Liver (tissue), 3 donors: ENCODE results near the gene PLEKHA5.

Source experiments
- CTCF ChIP-seq: fragments of 150-350 bp; IDR thresholded peaks from 2 replicates; pipeline ENCODE4 v1.5.1; 2017; ENCODE audit warnings: improper control_type of control experiment, low read depth, low read length; ENCODE audit not compliant: missing input control
- GABPA ChIP-seq, 2 donors: IDR thresholded peaks in 1 of 2; conservative IDR thresholded peaks in 1 of 2; 2 replicates each; pipeline ENCODE4 v1.6.1; 2016; ENCODE audit warnings: antibody characterized with exemption in 2 of 2, mild to moderate bottlenecking in 1 of 2, moderate library complexity in 1 of 2
- RAD21 ChIP-seq, 2 donors: IDR thresholded peaks; 2 replicates each; pipeline ENCODE4 v1.6.1; 2016; ENCODE audit warnings: antibody characterized with exemption in 2 of 2, mild to moderate bottlenecking in 2 of 2
- RXRA ChIP-seq, 2 donors: IDR thresholded peaks; 2 replicates each; pipeline ENCODE4 v1.6.1; 2017 to 2018; ENCODE audit warnings: antibody characterized with exemption in 2 of 2, mild to moderate bottlenecking in 1 of 2
- SP1 ChIP-seq: IDR thresholded peaks from 2 replicates; pipeline ENCODE4 v1.6.1; 2018; ENCODE audit warnings: antibody characterized with exemption, mild to moderate bottlenecking
- TAF1 ChIP-seq: conservative IDR thresholded peaks from 2 replicates; pipeline ENCODE4 v1.6.1; 2016; ENCODE audit warnings: antibody characterized with exemption, mild to moderate bottlenecking
- YY1 ChIP-seq: IDR thresholded peaks from 2 replicates; pipeline ENCODE4 v1.6.1; 2016; ENCODE audit warnings: antibody characterized with exemption, mild to moderate bottlenecking
- TF ChIP-seq, protein P1 (sequence below): IDR thresholded peaks from 2 replicates; pipeline ENCODE4 v1.6.1; 2016; ENCODE audit warnings: antibody characterized with exemption
- TF ChIP-seq, protein P2 (sequence below): IDR thresholded peaks from 2 replicates; pipeline ENCODE4 v1.6.1; 2016; ENCODE audit warnings: antibody characterized with exemption, mild to moderate bottlenecking
- TF ChIP-seq, protein P3 (sequence below): IDR thresholded peaks from 2 replicates; pipeline ENCODE4 v1.6.1; 2016; ENCODE audit warnings: antibody characterized with exemption
- donor health status: healthy.
- donor health status: healthy.

DNA sequence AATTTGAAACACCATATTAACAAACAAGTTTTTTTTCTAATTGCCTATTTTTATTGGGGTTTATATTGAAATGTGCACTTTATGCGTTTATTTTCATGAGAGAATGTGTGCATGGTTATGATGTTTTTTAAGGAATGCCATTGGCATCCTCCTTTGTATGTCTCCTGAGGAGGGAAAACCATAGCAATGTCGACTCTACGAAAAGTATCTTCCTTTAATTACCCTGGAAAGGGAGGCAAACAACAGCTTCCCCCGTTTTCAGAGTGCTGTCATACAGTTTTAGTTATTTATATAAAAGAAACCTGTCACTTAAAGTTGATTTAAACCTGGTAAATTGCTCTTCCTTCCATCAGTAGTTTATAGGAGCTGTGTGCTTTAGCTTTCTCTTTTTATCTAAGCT, 117.4 kb downstream of the PLEKHA5 start:
- TF ChIP-seq, protein P1, sequence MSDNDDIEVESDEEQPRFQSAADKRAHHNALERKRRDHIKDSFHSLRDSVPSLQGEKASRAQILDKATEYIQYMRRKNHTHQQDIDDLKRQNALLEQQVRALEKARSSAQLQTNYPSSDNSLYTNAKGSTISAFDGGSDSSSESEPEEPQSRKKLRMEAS, result no peak
- TF ChIP-seq CTCF, result no peak
- TF ChIP-seq, protein P2, sequence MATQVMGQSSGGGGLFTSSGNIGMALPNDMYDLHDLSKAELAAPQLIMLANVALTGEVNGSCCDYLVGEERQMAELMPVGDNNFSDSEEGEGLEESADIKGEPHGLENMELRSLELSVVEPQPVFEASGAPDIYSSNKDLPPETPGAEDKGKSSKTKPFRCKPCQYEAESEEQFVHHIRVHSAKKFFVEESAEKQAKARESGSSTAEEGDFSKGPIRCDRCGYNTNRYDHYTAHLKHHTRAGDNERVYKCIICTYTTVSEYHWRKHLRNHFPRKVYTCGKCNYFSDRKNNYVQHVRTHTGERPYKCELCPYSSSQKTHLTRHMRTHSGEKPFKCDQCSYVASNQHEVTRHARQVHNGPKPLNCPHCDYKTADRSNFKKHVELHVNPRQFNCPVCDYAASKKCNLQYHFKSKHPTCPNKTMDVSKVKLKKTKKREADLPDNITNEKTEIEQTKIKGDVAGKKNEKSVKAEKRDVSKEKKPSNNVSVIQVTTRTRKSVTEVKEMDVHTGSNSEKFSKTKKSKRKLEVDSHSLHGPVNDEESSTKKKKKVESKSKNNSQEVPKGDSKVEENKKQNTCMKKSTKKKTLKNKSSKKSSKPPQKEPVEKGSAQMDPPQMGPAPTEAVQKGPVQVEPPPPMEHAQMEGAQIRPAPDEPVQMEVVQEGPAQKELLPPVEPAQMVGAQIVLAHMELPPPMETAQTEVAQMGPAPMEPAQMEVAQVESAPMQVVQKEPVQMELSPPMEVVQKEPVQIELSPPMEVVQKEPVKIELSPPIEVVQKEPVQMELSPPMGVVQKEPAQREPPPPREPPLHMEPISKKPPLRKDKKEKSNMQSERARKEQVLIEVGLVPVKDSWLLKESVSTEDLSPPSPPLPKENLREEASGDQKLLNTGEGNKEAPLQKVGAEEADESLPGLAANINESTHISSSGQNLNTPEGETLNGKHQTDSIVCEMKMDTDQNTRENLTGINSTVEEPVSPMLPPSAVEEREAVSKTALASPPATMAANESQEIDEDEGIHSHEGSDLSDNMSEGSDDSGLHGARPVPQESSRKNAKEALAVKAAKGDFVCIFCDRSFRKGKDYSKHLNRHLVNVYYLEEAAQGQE, result no peak
- TF ChIP-seq, protein P3, sequence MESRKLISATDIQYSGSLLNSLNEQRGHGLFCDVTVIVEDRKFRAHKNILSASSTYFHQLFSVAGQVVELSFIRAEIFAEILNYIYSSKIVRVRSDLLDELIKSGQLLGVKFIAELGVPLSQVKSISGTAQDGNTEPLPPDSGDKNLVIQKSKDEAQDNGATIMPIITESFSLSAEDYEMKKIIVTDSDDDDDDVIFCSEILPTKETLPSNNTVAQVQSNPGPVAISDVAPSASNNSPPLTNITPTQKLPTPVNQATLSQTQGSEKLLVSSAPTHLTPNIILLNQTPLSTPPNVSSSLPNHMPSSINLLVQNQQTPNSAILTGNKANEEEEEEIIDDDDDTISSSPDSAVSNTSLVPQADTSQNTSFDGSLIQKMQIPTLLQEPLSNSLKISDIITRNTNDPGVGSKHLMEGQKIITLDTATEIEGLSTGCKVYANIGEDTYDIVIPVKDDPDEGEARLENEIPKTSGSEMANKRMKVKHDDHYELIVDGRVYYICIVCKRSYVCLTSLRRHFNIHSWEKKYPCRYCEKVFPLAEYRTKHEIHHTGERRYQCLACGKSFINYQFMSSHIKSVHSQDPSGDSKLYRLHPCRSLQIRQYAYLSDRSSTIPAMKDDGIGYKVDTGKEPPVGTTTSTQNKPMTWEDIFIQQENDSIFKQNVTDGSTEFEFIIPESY, result no peak
- no peak for TF ChIP-seq RAD21 (IDR thresholded peaks at IDR 0.05)
- no peak for TF ChIP-seq RXRA (IDR thresholded peaks at IDR 0.05)
- no peak for TF ChIP-seq SP1
- no peak for TF ChIP-seq GABPA (IDR thresholded peaks at IDR 0.05 in 1 of 2, conservative IDR thresholded peaks at IDR 0.05 in 1 of 2)
- TF ChIP-seq TAF1, result no peak
- TF ChIP-seq YY1, result no peak
